Measurements from ENCODE around the gene KLK5.
"Not testable (repeated sequence)": the region's sequence is repeated elsewhere in the genome, so short reads cannot be mapped to it uniquely, and the experiment has no call there.

Gene KLK5

DNA sequence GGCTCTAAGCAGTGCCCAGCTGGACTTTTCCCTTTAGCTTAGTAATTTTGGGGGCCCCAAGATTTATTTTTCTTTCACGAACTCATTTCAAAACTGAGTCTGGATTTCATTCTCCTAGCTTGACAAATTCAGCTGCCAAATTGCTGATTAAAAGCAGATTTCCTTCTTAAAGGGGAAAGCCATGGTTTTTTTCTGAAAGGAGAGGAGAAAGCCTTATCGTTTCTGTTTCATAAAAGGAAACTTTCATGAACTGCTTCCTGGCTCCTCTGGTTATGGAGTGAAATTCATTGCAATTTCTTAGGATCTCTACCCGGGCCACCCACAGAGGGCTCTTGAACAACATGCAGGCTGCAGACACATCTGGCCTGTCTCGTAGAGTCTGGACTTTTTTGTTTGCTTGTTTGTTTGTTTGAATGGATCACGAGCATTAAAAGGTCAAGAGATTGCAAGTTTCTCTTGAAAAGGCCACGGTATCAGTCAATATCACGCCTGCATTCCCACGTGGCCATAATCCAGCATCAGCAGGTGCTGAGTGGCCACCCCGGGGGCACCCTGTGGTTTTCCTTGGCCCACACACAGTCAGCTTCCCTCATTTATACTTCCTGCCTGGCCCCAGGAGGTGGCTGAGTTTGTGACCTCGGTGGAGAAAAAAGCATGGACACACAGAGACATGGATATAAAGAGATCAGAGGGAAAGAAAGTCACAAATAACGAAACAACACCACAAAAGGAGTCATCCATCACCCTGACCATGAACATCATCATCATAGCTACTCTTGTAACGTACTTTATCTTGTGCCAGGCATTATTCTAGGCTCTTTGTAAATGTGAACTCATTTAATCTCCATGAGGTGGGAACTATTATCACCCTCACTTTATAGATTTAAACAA, 31.2 kb downstream of the KLK5 start:
- DNase-seq (ENCODE audit: low spot score): no peak

DNA sequence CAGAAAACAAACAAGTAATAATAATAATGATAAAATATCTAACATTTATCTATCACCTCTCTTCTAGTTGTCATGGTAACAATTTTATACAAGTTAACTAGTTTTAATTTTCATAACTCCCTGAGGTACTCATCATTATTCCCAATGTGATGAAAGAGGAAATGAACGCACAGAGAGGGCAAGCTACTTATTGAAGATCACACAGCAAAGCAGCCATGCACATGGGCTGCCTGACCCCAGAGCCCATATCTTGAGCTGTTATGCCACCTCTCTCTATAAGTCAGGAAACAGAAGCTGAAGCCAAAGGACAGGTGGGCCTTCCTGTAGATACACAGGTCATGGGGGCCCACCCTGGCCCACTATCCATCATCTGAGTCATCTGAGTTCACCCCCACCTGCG, 36.8 kb downstream of the KLK5 start:
- no peak for DNase-seq (ENCODE audit: low spot score)

GRCh38 chr19:50912727-50913716, 39.8 kb downstream of the KLK5 start:
- DNase-seq (ENCODE audit: low spot score): no peak

- DNase-seq (ENCODE audit: low spot score): no peak
Observed at GRCh38 chr19:50912102-50912599, 40.7 kb downstream of the KLK5 start.

DNA sequence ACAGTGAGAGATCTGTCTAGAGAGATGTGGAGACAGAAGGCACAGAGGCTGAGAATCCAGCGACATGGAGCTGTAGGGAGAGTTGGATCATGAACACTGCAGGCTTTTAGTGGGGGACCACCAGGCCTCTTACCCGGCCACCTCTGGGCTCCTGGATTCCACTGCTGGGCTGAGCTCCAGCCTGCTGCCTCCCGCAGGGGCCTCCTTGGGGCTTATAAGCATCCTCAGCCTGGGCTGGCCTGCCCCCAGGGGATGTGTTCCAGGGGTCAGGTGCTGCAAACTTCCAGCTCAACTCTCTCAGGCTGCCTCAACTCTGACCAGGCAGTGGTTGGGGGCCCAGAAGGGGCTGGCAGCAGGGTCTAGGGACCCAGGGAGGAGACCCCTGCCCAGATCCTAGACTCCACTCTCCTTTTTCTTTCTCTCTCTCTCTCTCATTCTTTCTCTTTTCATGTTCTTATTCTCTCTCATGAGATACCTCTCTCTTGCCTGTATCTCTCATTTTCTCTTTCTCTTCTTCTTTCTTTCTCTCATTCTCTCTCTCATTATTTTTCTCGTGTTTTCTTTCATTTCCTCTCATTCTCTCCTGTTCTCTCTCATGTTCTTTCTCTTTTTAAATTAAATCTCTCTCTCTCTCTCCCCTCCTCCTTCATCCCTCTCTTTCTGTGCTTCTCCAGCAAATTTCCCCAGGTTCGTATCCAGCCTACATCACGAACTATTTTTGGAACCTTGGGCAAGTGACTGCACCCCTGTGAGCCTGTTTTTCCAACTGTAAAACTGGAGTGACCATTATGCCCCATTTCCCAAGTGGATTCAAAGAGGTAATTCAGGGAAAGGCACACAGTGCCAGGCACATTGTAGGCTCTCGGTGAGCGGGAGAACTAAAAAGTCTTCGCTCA, 41.4 kb downstream of the KLK5 start, which contains the start of gene KLK4:
TSS of gene KLK4 (minus strand) at position 190 of the 896 bp plus-strand sequence. CDS start 657 bp downstream, outside the sequence.
- no peak for DNase-seq (ENCODE audit: low spot score)

DNA sequence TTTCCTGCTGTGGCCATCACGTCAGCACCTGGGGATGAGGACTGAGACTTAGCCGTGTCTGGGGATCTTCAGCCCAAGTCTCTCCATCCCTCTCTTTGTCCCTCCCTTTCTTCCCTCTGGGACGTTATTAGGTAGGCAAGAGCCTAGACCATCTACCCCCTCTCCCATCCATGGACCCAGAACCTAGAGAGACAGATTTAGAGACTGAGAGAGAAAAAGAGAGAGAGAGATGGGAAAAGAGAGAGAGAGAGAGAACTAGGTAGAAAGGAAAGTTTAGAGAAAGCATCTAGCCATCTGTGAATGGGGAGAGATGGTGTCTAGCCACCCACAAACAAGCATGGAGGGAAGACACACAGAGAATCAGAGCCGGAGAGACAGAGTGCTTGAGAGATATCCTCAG, 42.1 kb downstream of the KLK5 start:
- DNase-seq (ENCODE audit: low spot score): no peak

DNA sequence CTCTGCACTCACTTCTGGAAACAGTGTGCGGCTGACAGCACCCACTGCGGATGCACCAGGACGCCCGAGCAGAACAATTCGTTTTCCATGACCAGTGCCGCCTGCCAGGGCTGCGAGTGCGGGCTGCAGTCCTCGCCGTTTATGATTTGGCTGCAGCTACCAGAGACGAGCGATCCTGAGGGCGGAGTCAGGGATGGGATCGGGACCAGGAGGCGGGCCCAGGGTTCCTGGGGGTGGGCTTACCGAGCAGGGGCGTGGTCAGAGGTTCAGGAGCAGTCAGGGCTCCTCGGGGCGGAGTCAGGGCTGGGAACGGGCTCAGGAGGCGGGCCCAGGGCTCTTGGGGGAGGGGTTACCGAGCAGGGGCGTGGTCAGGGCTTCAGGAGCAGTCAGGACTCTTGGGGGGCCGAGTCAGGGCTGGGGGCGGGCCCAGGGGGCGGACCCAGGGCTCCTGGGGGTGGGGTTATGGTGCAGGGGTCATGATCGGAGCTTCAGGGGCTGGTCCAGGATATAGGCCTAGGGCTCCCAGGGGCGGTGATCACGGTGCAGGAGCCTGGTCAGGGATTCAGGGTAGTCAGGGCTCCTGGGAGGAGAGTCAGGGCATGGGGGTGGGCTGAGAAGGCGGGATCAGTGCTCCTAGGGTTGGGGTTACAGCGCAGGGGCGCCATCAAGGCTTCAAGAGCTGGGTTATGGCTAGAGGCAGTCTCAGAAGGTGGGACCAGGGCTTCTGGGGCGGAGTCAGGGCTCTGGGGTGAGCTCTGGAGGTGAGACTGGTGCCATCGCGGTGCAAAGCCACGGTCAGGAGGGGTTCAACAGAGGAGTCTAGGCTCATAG, 43.4 kb downstream of the KLK5 start:
- no peak for DNase-seq (ENCODE audit: low spot score)

- no peak for DNase-seq (ENCODE audit: low spot score)
Observed at GRCh38 chr19:50908336-50908735, 44.5 kb downstream of the KLK5 start.

GRCh38 chr19:50906217-50906616, 46.6 kb downstream of the KLK5 start:
- no peak for DNase-seq (ENCODE audit: low spot score)

DNA sequence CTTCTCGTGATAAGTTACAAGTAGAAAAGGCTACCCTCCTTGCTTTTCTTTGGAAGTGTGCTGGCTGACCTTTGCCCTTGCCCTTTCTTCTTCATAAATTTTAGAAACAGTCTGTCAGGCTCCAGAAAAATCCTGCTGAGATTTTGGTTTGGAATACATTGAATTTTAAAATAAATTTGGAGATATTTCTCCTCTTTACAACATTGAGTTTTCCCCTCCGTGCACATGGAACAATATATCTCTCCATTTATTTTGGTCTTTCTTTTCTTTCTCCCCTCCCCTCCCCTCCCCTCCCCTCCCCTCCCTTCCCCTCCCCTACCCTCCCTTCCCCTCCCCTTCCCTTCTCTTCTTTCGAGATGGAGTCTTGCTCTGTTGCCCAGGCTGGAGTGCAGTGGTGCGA, 50.2 kb downstream of the KLK5 start:
- DNase-seq (ENCODE audit: low spot score): no peak

DNA sequence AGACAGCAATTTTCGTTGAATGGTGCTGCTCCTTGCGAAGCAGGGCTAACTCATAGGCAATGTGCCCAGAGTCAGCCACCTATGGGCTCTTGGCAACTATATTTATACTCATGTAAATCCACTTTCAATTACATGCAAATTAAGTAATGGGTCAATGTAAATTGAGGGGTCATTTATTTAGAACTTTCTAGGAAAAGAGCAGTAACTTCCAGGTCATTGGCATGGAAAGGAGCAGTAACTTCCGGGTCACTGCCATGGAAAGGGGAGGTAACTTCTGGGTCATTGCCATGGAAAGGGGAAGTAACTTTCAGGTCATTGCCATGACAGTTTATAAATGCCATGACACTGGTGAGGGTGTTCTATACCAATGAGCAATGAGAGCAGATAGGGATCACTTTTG, 53.3 kb downstream of the KLK5 start:
- DNase-seq (ENCODE audit: low spot score): no peak

DNA sequence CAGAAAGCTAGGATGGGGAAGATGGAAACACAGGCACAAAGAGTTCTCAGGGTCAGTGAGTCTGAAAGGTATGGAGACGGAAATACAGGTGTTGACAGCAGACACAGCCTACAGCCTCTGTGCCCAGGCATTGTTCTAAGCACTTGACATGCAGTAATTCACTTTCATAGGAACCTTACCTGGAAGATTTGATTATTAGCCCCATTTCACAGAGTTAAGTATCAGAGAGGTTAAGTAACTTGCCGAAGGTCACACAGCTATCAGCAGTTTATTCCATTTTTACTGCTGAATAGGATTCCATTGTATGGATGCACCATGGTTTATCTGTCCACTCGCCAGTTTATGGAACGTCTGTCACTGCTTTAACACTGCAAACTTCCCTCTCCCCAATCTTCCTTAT, 54.8 kb downstream of the KLK5 start:
- no peak for DNase-seq (ENCODE audit: low spot score)

DNA sequence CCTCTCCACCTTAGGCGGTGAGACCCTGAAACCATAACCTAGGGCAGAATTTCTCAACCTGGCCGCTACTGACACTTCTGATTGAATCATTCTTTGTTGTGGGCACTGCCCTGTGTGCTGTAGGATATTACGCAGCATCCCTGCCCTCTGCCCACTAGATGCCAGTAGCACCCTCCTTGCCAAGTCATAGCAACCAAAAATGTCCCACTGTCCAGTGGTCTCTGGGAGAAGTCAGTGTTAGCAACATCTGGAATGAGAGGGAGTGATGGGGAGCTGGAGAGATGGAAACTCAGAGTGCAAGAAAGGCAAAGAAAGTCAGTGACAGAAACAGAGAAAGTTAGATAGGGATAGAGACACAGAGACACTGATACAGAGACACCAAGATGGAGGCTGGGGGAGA, 55.2 kb downstream of the KLK5 start:
- DNase-seq (ENCODE audit: low spot score): no peak

GRCh38 chr19:50897191-50897607, 55.6 kb downstream of the KLK5 start:
- no peak for DNase-seq (ENCODE audit: low spot score)

- DNase-seq (ENCODE audit: low spot score): no peak
Observed at GRCh38 chr19:50896591-50897190, 56.1 kb downstream of the KLK5 start.

DNA sequence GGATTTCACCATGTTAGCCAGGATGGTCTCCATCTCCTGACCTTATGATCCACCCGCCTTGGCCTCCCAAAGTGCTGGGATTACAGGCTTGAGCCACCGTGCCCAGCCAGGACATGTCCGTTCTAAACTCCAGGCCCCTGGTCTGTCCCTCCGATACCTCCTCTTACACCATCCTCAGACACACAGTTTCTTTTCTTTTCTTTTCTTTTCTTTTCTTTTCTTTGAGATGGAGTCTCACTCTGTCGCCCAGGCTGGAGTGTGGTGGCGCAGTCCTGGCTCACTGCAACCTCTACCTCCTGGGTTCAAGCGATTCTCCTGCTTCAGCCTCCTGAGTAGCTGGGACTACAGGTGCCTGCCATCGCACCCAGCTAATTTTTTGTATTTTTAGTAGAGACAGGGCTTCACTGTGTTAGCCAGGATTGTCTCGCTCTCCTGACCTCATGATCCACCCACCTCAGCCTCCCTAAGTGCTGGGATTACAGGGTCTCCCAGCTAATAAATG, 56.7 kb downstream of the KLK5 start:
- DNase-seq (ENCODE audit: low spot score): not testable (repeated sequence)

- DNase-seq (ENCODE audit: low spot score): no peak
Observed at GRCh38 chr19:50894478-50895356, 58.1 kb downstream of the KLK5 start.

Measured in hepatic stellate cell (primary cell).